ENCODE data around the gene BCR.

Gene BCR

DNA sequence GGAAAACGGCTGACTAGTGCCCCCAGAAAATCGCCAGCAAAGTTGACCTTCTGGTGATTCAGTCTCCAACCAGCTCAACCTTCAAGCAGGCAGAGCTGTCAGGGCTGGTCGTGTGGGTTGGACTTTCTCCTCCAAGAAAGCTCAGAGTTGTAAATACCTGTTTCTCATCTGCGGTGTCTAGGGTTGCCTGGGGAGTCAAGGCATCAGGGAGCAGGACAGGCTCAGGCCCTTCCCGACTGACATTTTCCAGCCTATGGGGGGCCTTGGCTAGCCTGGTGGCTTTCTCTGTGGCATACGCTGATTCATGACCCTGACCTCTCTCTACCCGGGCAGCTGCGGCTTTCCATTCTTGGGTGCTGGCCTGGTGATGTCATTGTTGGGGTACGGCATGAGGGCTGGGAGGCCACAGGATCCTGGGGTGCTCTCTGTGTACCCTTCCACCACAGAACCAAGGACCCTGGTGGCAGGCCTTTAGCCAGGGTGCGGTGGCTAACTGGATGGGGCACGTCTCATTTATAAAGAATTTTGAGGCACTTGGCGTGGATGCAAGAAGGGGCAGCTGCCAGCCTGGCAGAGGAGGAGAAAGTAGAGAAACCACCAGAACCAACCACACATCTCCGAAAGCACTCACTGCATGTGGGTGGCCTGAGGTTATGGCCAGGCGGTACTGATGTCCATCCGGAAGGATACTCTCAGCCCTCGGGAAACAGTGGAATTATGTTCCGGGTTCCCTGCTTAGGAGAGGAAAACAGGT lies 64.9 kb downstream of the BCR start:
- in situ Hi-C loops (cut with MboI; ENCODE audit: low sequenced_read_pairs, unreplicated experiment): no loop called here
- TF ChIP-seq, protein P1, sequence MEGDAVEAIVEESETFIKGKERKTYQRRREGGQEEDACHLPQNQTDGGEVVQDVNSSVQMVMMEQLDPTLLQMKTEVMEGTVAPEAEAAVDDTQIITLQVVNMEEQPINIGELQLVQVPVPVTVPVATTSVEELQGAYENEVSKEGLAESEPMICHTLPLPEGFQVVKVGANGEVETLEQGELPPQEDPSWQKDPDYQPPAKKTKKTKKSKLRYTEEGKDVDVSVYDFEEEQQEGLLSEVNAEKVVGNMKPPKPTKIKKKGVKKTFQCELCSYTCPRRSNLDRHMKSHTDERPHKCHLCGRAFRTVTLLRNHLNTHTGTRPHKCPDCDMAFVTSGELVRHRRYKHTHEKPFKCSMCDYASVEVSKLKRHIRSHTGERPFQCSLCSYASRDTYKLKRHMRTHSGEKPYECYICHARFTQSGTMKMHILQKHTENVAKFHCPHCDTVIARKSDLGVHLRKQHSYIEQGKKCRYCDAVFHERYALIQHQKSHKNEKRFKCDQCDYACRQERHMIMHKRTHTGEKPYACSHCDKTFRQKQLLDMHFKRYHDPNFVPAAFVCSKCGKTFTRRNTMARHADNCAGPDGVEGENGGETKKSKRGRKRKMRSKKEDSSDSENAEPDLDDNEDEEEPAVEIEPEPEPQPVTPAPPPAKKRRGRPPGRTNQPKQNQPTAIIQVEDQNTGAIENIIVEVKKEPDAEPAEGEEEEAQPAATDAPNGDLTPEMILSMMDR (IDR thresholded peaks at IDR 0.05; ENCODE audit: borderline replicate concordance, control extremely low read depth, extremely low read depth, insufficient read depth, missing control alignments): no peak
- DNase-seq (ENCODE audit: low spot score): no peak

DNA sequence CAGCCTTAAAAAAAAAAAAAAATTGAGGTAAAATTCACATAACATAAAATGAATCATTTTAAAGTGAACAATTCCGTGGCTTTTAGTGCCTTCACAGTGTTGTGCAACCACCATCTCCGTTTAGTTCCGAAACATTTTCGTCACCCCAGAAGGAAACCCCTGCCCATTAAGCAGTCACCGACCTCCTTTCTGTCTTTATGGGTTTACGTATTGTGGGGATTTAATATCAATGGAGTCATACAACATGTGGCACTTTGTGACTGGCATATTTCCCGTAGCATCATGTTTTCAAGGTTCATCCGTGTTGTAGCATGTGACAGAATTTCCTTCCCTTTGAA lies 65.5 kb downstream of the BCR start:
- no peak for DNase-seq (ENCODE audit: low spot score)
- TF ChIP-seq, protein P1 (IDR thresholded peaks at IDR 0.05; ENCODE audit: borderline replicate concordance, control extremely low read depth, extremely low read depth, insufficient read depth, missing control alignments): no peak
- in situ Hi-C loops (cut with MboI; ENCODE audit: low sequenced_read_pairs, unreplicated experiment): no loop called here

DNA sequence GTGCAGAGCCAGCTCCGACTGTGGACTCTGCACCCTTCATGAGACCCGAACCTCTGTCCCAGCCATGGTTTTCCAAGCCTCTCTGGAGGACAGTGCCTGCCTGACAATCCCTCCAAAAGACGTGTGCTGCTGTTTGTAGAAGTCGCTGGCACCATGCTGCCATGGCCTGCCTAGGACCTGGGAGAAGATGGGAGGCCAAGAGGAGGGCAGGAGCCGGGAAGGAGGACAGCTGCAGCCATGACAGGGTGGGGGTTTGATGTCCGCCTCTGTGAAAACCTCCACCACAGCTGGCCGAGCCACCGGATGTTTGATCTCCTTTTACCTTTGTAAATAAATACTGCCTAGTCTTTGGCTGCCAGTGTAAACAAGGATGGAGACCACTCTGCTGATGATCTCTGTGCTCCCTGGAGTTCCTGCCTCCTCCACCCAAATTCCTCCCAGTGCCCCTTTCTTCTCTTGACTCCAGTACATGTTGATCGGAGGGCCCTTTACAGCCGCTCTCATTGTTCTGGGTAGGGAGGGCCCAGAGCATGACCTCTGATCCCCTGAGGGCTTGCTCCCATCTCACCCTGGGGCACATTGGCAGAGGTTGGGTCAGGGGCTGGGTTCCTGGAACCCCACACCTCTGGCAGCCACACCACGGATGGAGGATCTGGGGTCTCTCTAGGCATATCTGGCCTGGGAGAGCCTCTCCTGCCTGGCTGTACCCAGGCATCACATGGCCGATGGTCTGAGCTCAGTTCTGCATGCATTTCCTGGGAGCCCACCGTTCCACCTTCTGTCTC lies 66.9 kb downstream of the BCR start:
- no peak for DNase-seq (ENCODE audit: low spot score)
- TF ChIP-seq, protein P1 (IDR thresholded peaks at IDR 0.05; ENCODE audit: borderline replicate concordance, control extremely low read depth, extremely low read depth, insufficient read depth, missing control alignments): no peak
- in situ Hi-C loops (cut with MboI; ENCODE audit: low sequenced_read_pairs, unreplicated experiment): no loop called here

DNA sequence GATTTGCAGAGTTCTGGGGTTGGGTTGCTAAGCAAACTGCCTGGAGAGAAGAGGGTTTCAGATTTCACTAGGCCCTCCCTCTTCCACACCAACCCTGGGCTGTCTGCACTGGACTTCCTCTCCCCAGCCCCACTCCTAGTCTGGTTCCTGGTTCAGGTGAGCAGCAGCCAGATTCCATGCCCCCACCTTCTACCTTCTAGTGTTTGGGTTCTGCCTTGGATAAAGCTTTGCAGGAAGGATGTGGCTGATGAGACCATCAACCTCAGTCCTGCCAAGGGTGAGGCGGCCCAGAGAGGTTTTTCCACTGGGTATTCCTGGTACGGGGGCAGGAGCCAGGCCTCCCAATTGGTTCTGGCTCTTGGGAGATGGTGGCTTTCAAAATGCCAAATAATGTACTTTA lies 68.3 kb downstream of the BCR start:
- TF ChIP-seq, protein P1 (IDR thresholded peaks at IDR 0.05; ENCODE audit: borderline replicate concordance, control extremely low read depth, extremely low read depth, insufficient read depth, missing control alignments): no peak
- in situ Hi-C loops (cut with MboI; ENCODE audit: low sequenced_read_pairs, unreplicated experiment): no loop called here
- no peak for DNase-seq (ENCODE audit: low spot score)

DNA sequence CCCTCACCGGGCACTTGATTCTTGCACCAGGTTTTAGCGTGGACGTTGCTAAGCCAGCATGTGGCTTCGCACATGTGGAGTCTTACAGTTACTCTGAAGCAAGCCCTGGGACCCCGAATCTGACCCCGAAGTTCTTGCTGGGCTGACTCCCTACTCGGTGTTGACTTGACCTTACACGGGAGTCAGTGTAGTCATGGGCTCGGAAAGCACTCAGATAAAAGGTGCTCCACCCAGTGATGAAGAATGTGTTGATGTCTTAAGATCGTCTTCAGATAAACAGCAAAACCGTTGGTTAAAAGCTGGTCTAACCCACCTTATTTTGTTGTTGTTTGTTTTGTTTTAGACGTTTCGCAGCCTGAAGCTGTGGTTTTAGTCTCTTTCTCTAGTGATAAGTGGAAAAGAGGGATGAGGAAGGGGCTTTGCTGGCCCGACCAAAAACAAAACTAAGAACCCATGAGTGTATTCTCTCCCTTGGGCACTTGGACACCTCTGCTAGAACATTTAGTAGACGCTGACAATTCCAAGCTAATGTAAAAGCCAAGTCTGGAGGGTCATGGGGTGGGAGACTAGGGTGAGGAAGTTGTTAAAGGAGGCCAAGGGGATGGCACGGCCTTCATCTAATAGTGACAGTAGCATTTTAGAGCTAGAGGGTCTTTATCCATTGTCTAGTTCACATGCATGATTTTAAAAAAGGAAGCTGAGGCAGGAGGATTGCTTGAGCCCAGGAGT lies 69.9 kb downstream of the BCR start:
- TF ChIP-seq, protein P1 (IDR thresholded peaks at IDR 0.05; ENCODE audit: borderline replicate concordance, control extremely low read depth, extremely low read depth, insufficient read depth, missing control alignments): no peak
- in situ Hi-C loops (cut with MboI; ENCODE audit: low sequenced_read_pairs, unreplicated experiment): no loop called here

DNA sequence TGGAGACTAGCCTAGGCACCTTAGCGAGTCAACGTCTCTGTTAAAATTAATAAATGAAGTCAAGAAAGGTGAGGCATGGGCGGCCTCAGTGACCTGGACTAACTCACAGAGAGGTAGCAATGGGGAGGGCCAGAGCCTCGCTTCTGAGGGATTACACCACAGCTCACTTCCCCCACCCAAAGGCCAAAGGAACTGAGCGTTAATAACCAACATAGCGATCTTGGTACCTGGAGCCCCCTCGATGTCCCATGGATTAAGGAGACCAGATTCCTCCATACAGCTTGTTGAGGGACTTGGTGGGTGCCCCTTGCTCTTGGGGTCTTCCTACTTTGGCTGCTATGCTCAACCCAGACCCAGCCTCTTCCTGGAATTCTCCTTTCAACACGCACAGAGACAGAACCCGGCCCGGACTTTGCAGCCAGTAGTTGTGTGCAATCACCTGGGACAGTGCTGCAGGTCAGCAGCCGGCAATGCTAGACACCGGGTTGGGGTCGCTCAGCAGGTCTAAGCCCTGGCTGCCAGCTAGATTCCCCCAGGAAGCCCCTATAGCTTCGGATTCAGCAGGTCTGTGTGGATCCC lies 70.6 kb downstream of the BCR start:
- no peak for DNase-seq (ENCODE audit: low spot score)
- in situ Hi-C loops (cut with MboI; ENCODE audit: low sequenced_read_pairs, unreplicated experiment): no loop called here
- TF ChIP-seq, protein P1 (IDR thresholded peaks at IDR 0.05; ENCODE audit: borderline replicate concordance, control extremely low read depth, extremely low read depth, insufficient read depth, missing control alignments): no peak

More for the DNA sequence above, 69.9 kb downstream of the BCR start:
- DNase-seq (ENCODE audit: low spot score): no peak

All from GM13976 (cell line).